ENCODE results near the gene CD160.
"Not testable (repeated sequence)": the region's sequence is repeated elsewhere in the genome, so short reads cannot be mapped to it uniquely, and the experiment has no call there.

The CD160 gene

DNA sequence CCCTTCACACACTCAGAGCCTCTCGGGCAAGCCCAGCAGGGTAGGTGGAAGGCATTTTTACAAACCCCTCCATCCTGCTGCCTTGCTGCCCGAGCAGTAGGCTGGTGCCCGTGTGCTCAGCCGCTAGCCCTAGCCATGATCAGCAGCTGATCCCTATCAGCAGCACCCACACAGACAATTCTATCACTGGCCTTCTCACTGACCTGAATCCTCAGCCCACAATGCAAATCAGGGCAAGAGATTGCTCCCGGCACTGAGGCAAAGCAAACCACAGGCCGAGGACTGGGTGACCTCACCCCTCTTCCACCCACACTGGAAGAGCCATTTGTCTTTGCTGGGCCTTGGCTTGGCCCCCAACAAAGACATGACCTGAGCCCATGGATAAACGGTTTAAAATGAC, 11.2 kb upstream of the CD160 start:
- DNase-seq (ENCODE audit: low spot score) (no peak), FAIRE-seq (no peak)

DNA sequence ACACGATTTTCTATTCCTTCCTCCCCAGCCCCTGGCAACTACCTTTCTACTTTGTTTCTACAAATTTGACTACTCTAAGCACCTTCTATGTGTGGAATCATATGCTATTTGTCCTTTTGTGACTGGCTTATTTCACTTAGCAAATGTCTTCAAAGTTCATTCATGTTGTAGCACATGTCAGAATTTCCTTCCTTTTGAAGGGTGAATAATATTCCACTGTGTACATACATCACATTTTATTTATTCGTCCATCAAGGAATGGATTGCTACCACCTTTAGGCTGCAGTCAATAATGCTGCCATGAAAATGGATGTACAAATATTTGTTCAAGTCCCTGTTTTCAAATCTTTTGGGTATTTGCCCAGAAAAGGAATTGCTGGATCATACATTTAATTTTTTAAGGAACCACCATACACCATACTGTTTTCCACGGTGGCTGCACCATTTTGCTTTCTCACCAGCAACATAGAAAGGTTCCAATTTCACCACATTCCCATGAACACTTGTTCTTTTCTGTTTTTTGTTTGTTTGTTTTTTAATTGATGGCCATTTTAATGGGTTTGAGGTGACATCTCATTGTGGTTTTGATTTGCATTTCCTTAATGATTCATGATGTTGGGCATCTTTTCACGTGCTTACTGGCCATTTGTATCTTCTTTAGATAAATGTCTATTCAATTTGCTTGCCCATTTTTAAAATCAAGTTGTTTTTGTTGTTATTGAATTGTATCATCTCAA, 8.8 kb upstream of the CD160 start:
- no peak for DNase-seq (ENCODE audit: low spot score)
- FAIRE-seq = no peak

DNA sequence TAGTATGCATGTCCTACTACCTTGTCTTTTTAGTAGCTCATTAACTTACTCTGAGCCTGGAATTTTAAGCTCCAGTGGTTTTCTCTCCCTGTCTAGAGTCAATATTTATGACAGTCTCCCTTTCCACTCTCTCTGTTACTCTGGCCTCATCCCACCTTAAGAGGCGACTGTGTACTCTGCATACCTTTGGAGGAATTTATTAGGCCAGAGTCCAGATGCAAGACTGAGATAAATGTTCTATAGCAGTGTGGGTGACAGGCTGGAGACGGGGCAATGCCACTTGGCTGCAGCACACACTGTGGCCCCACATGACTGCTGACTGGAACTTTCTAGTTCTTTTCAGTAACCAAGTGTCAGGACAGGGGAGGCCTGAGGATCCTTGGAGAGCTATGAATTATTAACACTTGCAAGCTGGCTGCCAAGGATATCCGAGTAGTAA, 8.1 kb upstream of the CD160 start:
- FAIRE-seq (no peak), DNase-seq (ENCODE audit: low spot score) (no peak)

DNA sequence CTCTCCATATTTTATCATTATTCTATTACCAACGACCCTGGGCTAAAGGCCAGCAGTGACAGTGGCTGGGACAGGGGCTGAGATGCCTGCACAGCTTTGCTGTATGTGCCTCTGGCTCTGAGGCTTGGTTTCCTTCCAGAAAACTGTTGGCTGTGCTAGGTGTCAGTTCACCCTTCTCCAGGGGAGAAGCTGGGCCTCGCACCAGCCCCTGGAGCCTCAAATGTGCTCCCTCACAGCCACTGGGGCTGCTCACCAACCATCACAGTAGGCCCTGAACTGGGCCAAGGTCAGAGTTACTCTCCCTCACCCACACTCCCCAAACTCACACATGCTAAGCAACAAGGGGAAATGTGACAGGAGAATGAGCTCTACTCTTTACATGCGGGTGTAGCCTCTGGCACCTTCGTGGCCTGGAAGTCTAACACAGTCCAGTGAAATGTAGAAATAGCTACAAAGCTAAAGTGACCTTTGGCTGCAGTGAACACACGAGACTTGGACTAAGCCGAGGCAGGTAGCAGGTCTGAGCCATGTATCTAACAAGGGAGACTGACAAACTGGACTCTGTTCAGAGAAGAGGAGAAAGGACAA, 4.7 kb upstream of the CD160 start:
- DNase-seq (ENCODE audit: low spot score) = no peak
- no peak for FAIRE-seq

DNA sequence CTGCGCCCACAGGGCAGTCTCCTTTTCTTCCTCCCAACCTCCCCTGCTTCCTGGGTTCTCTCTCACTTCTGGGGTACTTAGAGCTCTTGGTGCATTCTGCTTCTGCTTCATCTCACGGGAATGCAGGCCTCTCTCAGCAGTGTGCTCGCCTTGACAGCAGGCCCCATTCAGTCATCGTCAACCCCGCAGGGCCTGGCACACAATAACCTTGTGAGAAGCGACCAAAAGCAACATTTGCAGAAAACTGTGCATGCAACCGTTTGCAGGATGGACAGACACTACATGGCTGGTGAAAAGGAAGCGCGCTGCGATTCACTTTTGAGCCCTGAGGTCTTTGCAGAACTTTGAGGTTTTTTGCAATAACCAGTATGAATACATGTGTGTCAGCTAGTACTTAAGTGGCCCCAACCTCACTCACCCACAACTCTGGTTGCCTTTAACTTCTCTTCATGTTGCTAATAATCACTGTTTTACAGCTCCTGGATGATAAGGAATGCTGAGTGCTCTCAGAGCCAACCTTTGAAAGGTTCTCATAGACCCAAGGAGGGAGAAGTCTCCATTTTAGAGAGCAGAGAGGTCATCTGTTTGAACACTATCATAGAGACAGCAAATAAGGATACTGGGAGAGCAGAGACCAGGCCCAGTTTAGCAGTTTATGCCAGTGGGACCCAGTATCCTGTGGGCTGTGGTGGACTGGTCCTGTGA, 2.5 kb upstream of the CD160 start:
- FAIRE-seq (no peak), DNase-seq (ENCODE audit: low spot score) (no peak)

DNA sequence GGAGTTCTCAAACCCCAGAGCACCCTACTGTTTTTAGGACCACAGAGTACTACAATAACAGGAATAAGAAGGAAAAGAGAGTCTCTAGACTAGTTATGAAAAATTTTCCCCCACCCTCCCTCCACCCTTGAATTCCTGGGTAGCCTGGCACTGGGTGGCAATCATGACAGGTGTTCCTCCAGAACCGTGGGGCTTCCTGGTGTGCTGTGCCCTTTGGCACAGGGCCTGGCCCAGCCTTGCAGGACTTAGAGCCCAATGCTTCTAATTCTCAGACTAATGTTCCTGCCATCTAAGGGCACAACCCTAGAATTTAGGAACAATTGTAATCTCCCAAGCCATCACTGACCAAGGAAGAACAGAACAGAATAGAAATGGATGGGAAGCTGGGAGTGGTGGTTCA, 1.5 kb upstream of the CD160 start:
- no peak for FAIRE-seq
- no peak for DNase-seq (ENCODE audit: low spot score)

DNA sequence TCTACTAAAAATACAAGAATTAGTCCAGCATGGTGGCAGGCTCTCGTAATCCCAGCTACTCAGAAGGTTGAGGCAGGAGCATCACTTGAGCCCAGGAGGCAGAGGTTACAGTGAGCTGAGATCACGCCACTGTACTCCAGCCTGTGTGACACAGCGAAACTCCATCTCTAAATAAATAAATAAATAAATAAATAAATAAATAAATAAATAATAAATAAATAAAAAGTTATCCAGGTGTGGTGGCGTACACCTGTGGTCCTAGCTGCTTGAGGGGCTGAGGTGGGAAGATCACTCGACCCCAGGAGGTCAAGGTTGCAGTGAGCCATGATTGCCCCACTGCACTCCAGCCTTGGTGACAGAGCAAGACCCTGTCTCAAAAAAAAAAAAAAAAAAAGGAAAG, 834 bp upstream of the CD160 start:
- not testable (repeated sequence) for DNase-seq (ENCODE audit: low spot score); FAIRE-seq

DNA sequence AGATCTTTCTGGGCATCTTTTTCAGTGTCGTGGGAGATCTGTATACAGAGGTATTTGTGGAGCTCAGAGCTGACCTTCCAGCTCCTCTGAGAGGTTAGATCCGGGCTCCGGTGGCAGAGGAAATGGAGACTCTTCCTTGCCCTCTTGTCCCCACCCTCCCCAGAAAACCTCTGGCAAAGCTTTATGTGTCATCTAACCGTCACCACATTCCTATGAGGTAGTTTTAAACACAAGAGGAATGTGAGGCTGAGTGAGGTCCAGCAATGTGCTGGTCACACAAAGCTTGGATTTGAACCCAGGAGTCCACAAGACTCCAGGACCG, 1.2 kb downstream of the CD160 start:
- DNase-seq (ENCODE audit: low spot score) (peak; percentile 66), FAIRE-seq (no peak)

DNA sequence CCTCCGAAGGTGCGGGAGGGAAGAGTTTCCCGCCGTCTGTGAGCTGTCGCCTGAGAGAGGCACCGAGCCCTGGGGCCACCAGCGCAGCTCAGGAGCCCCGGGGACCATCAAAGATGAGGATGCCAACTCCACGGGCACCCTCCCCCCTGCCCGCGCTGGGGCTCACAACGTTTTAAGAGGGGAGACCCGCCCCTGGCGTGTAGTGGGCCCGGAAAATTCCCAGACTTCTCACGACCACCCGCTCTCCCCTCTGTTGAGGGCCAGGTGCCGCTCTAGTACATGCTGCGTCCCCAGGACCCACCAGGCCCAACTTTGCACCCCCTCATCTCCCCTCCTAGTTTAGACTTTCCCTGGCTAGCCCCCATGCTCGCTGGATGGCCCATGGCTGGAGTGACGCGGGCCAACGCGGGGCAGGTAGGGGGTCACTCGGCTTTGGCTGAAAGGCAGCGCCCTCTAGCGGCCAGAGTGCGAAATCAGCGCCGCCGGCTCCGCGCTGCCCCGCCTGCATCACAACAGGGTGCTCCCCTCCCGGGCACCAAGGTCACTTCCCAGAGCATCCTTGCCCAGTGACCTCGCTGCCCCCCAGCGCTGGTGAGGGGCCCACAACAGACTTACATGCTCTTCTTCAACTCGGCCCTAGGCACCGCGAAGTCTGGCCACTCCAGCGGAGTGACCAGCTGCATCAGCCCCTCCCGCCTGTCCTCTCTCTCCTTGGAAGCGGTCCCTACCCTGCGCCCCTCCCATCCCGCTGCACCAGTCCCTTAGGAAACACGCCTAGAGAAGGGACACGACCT, 1.8 kb downstream of the CD160 start:
- DNase-seq (ENCODE audit: low spot score) = peak; percentile 87
- FAIRE-seq = peak; percentile 78

DNA sequence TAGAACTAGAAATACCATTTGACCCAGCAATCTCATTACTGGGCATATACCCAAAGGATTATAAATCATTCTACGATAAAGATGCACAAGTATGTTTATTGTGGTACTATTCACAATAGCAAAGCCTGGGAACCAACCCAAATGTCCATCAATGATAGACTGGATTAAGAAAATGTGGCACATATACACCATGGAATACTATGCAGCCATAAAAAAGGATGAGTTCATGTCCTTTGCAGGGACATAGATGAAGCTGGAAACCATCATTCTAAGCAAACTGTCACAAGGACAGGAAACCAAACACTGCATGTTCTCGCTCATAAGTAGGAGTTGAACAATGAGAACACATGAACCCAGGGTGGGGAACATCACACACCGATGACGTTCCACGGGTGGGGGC, 6.9 kb downstream of the CD160 start:
- FAIRE-seq; DNase-seq (ENCODE audit: low spot score): not testable (repeated sequence)

DNA sequence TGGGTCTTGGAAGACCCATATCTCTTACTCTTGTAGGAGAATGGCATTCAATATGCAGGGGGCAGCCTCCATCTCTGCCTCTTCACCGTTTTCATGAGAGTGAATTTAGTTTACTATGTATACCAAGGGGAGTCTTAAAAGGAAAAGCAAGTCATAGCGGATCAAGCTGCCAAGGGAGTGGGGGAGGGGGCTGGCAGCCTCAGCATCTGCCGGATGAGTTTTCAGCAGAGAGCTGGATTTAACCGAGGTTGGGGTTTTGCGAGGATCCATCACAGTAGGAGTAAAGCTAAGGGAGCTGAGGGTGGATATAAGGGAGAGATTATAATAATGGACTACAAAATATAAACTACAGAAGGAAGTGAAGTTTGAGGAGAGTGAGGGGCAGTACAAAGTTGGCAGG, 9.9 kb downstream of the CD160 start:
- no peak for DNase-seq (ENCODE audit: low spot score)
- no peak for FAIRE-seq

DNA sequence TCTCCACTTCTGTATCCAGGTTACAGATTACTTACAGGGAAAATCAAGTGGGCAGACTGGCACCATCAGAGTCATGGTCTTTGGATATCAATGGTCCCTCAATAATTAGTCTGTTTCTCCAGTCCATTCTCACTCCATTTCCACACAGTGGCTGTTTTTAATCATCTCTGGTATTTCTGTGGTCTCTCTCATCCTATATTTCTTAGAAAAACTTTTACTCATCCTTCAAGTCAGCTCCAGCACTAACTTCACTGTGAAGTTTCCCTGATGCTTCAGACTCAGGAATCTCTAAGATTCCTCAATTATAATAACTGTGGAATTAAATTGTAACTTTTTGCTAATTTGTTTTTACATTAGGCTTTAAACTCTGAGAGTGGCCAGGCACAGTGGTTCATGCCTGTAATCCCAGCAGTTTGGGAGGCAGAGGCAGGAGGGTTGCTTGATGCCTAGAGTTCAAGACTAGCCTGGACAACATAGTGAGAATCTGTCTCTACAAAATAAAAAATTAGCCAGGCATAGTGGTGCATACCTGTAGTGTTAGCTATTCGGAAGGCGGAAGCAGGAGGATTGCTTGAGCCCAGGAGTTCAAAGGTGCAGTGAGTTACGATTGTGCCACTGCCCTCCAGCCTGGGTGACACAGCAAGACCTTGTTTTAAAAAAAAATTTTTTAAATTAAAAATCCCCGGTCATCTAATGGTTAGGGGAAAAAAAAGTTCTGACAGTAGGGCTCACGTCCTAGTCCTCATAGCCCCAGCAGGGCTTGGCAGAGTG, 10.6 kb downstream of the CD160 start:
- DNase-seq (ENCODE audit: low spot score) = no peak
- FAIRE-seq = no peak

DNA sequence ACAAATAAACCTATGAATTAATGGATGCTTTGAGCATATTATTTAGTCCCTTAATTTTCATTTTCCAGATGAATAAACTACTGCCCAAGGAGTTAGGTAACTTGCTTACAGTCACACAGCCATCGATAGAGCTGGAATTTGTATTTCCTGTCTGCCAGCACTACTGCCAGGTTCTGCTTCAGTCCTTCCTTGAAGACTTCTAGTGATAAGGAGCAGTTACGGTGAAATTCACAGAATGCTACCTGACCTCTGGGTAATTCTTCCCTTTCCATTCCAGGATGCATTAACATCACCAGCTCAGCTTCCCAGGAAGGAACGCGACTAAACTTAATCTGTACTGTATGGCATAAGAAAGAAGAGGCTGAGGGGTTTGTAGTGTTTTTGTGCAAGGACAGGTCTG, 11.2 kb downstream of the CD160 start:
- no peak for FAIRE-seq
- no peak for DNase-seq (ENCODE audit: low spot score)

DNA sequence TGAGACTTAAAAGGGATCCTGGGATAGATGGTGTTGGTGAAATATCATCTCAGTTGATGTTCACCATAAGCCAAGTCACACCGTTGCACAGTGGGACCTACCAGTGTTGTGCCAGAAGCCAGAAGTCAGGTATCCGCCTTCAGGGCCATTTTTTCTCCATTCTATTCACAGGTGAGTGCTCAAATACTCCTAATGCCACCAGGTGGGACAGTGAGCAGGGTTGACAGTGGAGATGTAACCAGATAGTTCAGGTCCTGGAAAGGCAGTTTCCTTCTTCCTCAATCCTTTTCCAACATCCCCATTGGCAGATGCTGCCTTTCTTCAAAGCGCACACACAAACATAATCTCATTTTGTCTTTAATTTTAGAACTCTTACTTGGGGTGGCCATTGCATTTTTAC, 11.6 kb downstream of the CD160 start:
- no peak for FAIRE-seq
- DNase-seq (ENCODE audit: low spot score) = no peak

DNA sequence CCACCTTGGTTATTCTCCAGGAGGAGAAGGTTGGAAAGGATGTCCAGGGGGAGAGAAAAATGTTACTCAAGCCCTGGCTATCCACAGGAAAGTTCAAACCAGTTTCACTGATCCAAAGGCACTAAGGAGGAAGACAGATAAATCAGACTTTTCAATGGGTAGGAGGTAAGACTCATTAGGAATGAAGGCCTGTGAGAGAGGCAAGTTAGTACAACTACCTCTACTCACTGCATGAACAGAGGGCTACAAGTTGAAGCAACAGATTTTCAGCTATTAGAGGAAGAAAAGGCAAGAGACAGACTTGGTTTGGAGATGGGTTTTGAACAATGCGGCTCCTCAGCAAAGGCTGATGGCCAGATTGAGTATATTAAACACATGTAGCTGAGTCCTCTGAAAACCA, 16.9 kb downstream of the CD160 start:
- DNase-seq (ENCODE audit: low spot score) = no peak
- FAIRE-seq = no peak

DNA sequence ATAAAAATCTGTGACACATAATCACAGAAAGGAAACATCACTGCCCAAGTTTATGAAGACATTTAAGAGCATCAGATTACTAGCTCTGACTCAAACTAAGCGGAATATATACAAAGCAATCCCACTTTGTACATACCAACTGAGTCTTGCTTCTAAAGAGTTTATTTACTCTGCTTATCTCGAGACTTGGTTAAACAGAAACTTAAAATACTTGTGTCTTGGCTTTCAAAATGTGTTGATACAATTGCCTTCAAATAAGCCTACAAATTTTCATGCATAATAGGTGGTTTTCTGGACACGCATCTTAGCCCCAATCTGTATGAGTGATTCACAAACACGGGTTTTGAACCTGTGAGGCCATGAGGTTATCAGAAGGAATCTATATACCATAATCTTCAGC, 21.0 kb downstream of the CD160 start:
- DNase-seq (ENCODE audit: low spot score) (no peak), FAIRE-seq (no peak)

DNA sequence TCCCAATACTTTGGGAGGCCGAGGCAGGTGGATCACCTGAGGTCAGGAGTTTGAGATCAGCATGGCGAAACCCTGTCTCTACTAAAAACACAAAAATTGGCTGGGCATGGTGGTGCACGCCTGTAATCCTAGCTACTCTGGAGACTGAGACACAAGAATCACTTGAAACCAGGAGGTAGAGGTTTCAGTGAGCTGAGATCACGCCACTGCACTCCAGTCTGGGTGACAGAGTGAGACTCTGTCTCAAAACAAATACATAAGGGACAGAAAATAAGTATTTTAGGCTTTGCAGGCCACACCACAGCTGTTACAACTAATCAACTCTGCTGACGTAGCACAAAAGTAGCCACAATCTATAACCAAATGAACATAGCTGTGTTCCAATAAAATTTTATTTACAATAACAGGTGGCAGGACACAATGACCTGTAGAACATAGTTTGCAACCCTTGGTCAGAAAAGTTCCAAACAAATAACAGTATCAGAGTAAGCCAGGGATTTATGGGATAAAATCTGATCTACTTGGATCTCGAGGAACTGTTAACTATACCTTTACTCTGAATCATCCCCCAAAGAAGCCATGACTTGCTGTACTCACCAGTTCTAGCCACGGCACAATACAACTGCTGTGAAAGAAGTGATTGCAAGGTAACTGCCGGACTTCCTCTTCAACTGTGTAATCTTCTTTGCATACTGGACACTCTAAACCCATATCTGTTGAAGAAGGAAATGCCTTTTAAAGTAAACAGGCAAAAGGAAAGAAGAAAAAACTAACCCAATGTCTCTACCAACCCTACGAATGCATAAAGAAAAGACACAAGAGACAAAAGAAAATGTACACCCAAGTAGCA, 28.3 kb downstream of the CD160 start:
- FAIRE-seq (no peak), DNase-seq (ENCODE audit: low spot score) (no peak)

DNA sequence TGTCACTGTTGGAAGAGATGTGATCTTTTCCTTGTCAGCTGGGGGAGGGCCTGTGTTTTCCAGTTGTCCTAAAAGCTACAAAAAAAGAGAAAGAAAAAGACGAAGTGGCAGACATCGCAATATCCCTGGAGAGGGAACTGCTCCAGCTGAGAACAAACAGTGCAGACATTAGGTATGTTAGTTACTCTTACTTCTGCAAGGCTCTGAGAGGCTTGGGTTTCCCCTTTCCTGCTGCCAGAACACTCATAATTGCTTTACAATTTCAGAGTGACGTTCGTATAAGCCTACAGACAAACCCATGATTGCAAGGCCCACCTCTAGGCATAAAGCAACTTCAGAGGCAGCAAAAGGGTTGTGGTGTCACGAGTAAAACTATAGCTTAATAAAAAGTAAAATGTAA, 31.1 kb downstream of the CD160 start:
- no peak for DNase-seq (ENCODE audit: low spot score)
- FAIRE-seq = no peak

DNA sequence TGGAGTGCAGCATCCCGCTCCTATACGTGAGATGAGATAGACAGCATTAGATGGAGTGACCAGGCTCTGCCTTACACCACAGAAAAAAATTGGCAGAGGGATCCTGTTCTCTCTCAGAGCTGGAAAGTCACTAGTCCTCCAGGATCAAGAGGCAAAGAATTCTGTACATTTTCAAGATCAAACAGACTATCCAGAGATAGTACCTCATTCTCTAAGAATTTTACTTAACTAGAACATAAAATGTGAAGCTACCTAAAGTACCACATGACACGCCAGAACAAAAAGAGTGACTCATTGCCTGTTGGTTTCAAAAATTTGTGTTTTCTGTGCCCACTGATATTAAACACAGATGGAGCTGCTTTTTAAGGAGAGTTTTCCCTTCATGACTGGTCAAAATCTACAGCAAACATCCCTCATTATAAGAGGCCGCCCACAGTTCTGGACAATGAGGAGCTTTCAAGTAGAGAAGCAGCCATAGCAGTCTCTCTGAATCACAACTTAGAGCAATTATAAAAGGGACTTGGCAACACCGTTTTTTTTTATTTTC, 32.3 kb downstream of the CD160 start:
- FAIRE-seq = no peak
- peak; percentile 53 for DNase-seq (ENCODE audit: low spot score)

DNA sequence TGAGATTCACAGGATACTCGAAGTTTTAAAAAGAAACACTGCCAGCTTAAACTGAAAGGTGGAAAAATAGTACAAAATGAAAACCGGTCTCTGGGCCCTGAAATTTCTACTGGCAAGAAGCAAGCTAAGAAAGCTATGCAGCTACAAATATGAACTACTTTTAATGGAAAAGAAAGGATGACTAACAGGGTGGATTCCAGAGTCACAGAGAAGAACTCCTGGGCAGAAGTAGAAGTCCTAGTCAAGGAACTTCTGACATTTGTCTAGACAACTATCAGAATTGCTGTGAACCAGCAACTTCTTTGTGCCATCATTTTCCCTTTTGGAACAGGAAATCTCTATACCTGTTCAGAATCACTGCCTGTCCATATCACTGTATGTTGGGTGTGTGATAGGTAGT, 38.1 kb downstream of the CD160 start:
- no peak for FAIRE-seq
- no peak for DNase-seq (ENCODE audit: low spot score)

Data from urothelium cell line (cell line).